DMS79 treated with DMSO at 0.1 percent for 48 hours (cell line): ENCODE measurements around the gene KLHL10.
A peak's percentile ranks its signal among the peaks of the same experiment; 100 is the strongest.
"Not testable (repeated sequence)": the region's sequence is repeated elsewhere in the genome, so short reads cannot be mapped to it uniquely, and the experiment has no call there.

Experiments used
- DNase-seq: peaks from one replicate; lab custom pipeline; 2025; lab: John Stamatoyannopoulos, UW

The KLHL10 gene

GRCh38 chr17:41851382-41851781 lies 13.8 kb downstream of the KLHL10 start:
- not testable (repeated sequence) for DNase-seq

- DNase-seq = no peak
These were observed 22.8 kb downstream of the KLHL10 start for GRCh38 chr17:41860254-41860931.

GRCh38 chr17:41863074-41863848 lies 25.6 kb downstream of the KLHL10 start:
- no peak for DNase-seq

GRCh38 chr17:41864498-41864835 lies 26.8 kb downstream of the KLHL10 start:
- DNase-seq = no peak

- peak; percentile 88 for DNase-seq
These were observed 27.4 kb downstream of the KLHL10 start, which contains the start of gene KLHL11 for GRCh38 chr17:41864836-41865595. Gene KLHL11, minus strand, starts transcription at chr17:41865423. Its CDS starts 53 bp downstream, at chr17:41865370.

- DNase-seq = no peak
These were observed 27.9 kb downstream of the KLHL10 start for GRCh38 chr17:41865596-41865893.

GRCh38 chr17:41868568-41868967 lies 30.9 kb downstream of the KLHL10 start:
- no peak for DNase-seq

GRCh38 chr17:41869426-41869825 lies 31.8 kb downstream of the KLHL10 start:
- DNase-seq = no peak

GRCh38 chr17:41870097-41870496 lies 32.5 kb downstream of the KLHL10 start:
- DNase-seq = no peak

- DNase-seq = no peak
These were observed 33.0 kb downstream of the KLHL10 start for GRCh38 chr17:41870627-41871026.

- no peak for DNase-seq
These were observed 34.2 kb downstream of the KLHL10 start for GRCh38 chr17:41871789-41872188.

- DNase-seq = no peak
These were observed 36.1 kb downstream of the KLHL10 start for GRCh38 chr17:41873559-41874292.

- not testable (repeated sequence) for DNase-seq
These were observed 36.7 kb downstream of the KLHL10 start for GRCh38 chr17:41874293-41874670.

GRCh38 chr17:41880130-41880529 lies 42.5 kb downstream of the KLHL10 start:
- no peak for DNase-seq

- DNase-seq = no peak
These were observed 45.1 kb downstream of the KLHL10 start for GRCh38 chr17:41882756-41883155.

- no peak for DNase-seq
These were observed 48.1 kb downstream of the KLHL10 start for GRCh38 chr17:41885733-41886132.

GRCh38 chr17:41888332-41888965 lies 50.8 kb downstream of the KLHL10 start:
- no peak for DNase-seq

GRCh38 chr17:41891135-41892020 lies 53.8 kb downstream of the KLHL10 start:
- DNase-seq = no peak

GRCh38 chr17:41892021-41892376 lies 54.4 kb downstream of the KLHL10 start:
- no peak for DNase-seq

GRCh38 chr17:41893384-41893783 lies 55.8 kb downstream of the KLHL10 start:
- no peak for DNase-seq

- DNase-seq = peak; percentile 15
These were observed 57.2 kb downstream of the KLHL10 start for GRCh38 chr17:41894791-41895331.
